CD8-positive, alpha-beta memory T cell (primary cell): ENCODE results near the gene LCN9. TPM values are rescaled to one million over a fixed set of nuclear protein-coding genes. Genes with fewer than 3 reads are reported as not detected.
"Not testable (repeated sequence)": the region's sequence is repeated elsewhere in the genome, so short reads cannot be mapped to it uniquely, and the experiment has no call there.

Source experiments
- CTCF ChIA-PET: fragments of 350-600 bp; sonication (Branson Sonifier 250); formaldehyde crosslinking; loops from one replicate; lab custom pipeline; 2021; ENCODE audit warnings: antibody characterized with exemption; lab: Charles Lee
- POLR2A ChIA-PET: fragments of 350-600 bp; sonication (Branson Sonifier 250); formaldehyde crosslinking; loops from one replicate; lab custom pipeline; 2021; ENCODE audit warnings: antibody characterized with exemption; lab: Charles Lee
- DNase-seq, 5 donors: peaks; one replicate each; pipeline versions ENCODE4 v3.0.0 to v3.0.0-alpha.2; 2020 to 2022; ENCODE audit warnings: mixed read lengths in 1 of 5
- H3K27ac ChIP-seq: one replicate; pipeline ENCODE4 v1.7.0; 2013; ENCODE audit warnings: low read depth, mild to moderate bottlenecking, low read length, moderate library complexity
- H3K27me3 ChIP-seq: 2 replicates; pipeline ENCODE4 v1.7.0; 2013; ENCODE audit warnings: low read length, mild to moderate bottlenecking; ENCODE audit not compliant: insufficient read depth, poor library complexity, severe bottlenecking
- H3K36me3 ChIP-seq: 2 replicates; pipeline ENCODE4 v1.7.0; 2013; ENCODE audit warnings: mild to moderate bottlenecking, low read length, moderate library complexity; ENCODE audit not compliant: insufficient read depth
- H3K4me1 ChIP-seq: 2 replicates; pipeline ENCODE4 v1.7.0; 2013; ENCODE audit warnings: mild to moderate bottlenecking, low read length, moderate library complexity; ENCODE audit not compliant: insufficient read depth
- H3K4me3 ChIP-seq: 2 replicates; pipeline ENCODE4 v1.7.0; 2013; ENCODE audit warnings: mild to moderate bottlenecking, low read length
- H3K9me3 ChIP-seq: 2 replicates; pipeline ENCODE4 v1.7.0; 2013; ENCODE audit warnings: mild to moderate bottlenecking, low read length
- H3K27ac Mint-ChIP-seq, 8 donors: one replicate each; pipeline ENCODE4 v1.8.0; 2020 to 2021; ENCODE audit warnings: mixed read lengths in 8 of 8, mild to moderate bottlenecking in 6 of 8, inconsistent platforms in 3 of 8, moderate library complexity in 3 of 8
- H3K27me3 Mint-ChIP-seq, 2 donors: one replicate each; pipeline ENCODE4 v1.8.0; 2020 to 2021; ENCODE audit warnings: mixed read lengths in 2 of 2, mild to moderate bottlenecking in 1 of 2, moderate library complexity in 1 of 2
- H3K36me3 Mint-ChIP-seq, 3 donors: one replicate each; pipeline ENCODE4 v1.8.0; 2020 to 2021; ENCODE audit warnings: mixed read lengths in 3 of 3, inconsistent platforms in 1 of 3, mild to moderate bottlenecking in 1 of 3
- H3K4me1 Mint-ChIP-seq, 3 donors: one replicate each; pipeline ENCODE4 v1.8.0; 2020 to 2021; ENCODE audit warnings: mixed read lengths in 3 of 3, inconsistent platforms in 1 of 3, mild to moderate bottlenecking in 1 of 3
- H3K4me3 Mint-ChIP-seq, 7 donors: one replicate each; pipeline ENCODE4 v1.8.0; 2020 to 2021; ENCODE audit warnings: mixed read lengths in 7 of 7, mild to moderate bottlenecking in 6 of 7, moderate library complexity in 4 of 7, inconsistent platforms in 2 of 7
- H3K9me3 Mint-ChIP-seq, 5 donors: one replicate each; pipeline ENCODE4 v1.8.0; 2020 to 2022; ENCODE audit warnings: mixed read lengths in 5 of 5, mild to moderate bottlenecking in 3 of 5, moderate library complexity in 2 of 5, inconsistent platforms in 1 of 5
- polyA plus RNA-seq: library from polyadenylated mRNA; unstranded; fragments of 300-500 nt; fragmentation: Illumina TruSeq; gene quantifications from one replicate; pipeline ENCODE4 v1.2.3, GENCODE V29; 2021
- total RNA-seq, 2 experiments: library from RNA; stranded (reverse); gene quantifications; one replicate each; pipeline ENCODE4 v1.2.3, GENCODE V29; 2021

The LCN9 gene
- total and polyA plus RNA-seq, 3 experiments from 2014 or later, result not detected

- peaks cover 5 to 14% of the 10 kb centered on the region in 2 donors for H3K27me3 Mint-ChIP-seq
- Histone ChIP-seq H3K4me3 (no peak overlapping the region), H3K9me3 (no peaks in the 10 kb centered on the region), H3K36me3 (no peaks in the 10 kb centered on the region), H3K4me1 (no peaks in the 10 kb centered on the region), H3K27ac (no peak overlapping the region), H3K27me3 (no peaks in the 10 kb centered on the region)
- CTCF ChIA-PET, result no interaction called here
- no peak overlapping the region for H3K27ac Mint-ChIP-seq
- H3K4me3 Mint-ChIP-seq, result no peak overlapping the region
- POLR2A ChIA-PET, result no interaction called here
- no peaks in the 10 kb centered on the region for H3K9me3 Mint-ChIP-seq
- H3K36me3 Mint-ChIP-seq, result no peaks in the 10 kb centered on the region
- no peaks in the 10 kb centered on the region for H3K4me1 Mint-ChIP-seq
- no peak for DNase-seq
These were observed 45.1 kb upstream of the LCN9 start for GRCh38 chr9:135617991-135618411.

GRCh38 chr9:135618866-135619598 is 44.1 kb upstream of the LCN9 start:
- Histone ChIP-seq H3K9me3 (no peaks in the 10 kb centered on the region), H3K4me1 (no peaks in the 10 kb centered on the region), H3K27ac (no peak overlapping the region), H3K4me3 (no peak overlapping the region), H3K36me3 (no peaks in the 10 kb centered on the region), H3K27me3 (no peaks in the 10 kb centered on the region)
- Mint-ChIP-seq H3K36me3 (no peaks in the 10 kb centered on the region), H3K4me1 (no peaks in the 10 kb centered on the region), H3K27ac (no peak overlapping the region), H3K9me3 (no peaks in the 10 kb centered on the region), H3K27me3 (peaks cover 3 to 12% of the 10 kb centered on the region in 2 donors), H3K4me3 (no peak overlapping the region)
- POLR2A ChIA-PET, result no interaction called here
- CTCF ChIA-PET, result no interaction called here
- no peak for DNase-seq

GRCh38 chr9:135619599-135619886 is 43.6 kb upstream of the LCN9 start:
- POLR2A ChIA-PET, result no interaction called here

GRCh38 chr9:135620558-135620957 is 42.6 kb upstream of the LCN9 start:
- ChIA-PET CTCF (no interaction called here), POLR2A (no interaction called here)
- Mint-ChIP-seq H3K27ac (no peak overlapping the region), H3K36me3 (no peaks in the 10 kb centered on the region), H3K27me3 (peaks cover 3 to 10% of the 10 kb centered on the region in 2 donors), H3K9me3 (no peaks in the 10 kb centered on the region), H3K4me1 (no peaks in the 10 kb centered on the region), H3K4me3 (no peak overlapping the region)
- H3K27me3 ChIP-seq, result no peaks in the 10 kb centered on the region
- H3K4me1 ChIP-seq, result no peaks in the 10 kb centered on the region
- H3K27ac ChIP-seq, result no peak overlapping the region
- no peaks in the 10 kb centered on the region for H3K9me3 ChIP-seq
- no peak overlapping the region for H3K4me3 ChIP-seq
- DNase-seq, result no peak
- H3K36me3 ChIP-seq, result no peaks in the 10 kb centered on the region

More at GRCh38 chr9:135619599-135619886, 43.6 kb upstream of the LCN9 start:
- H3K36me3 ChIP-seq, result no peaks in the 10 kb centered on the region
- no peaks in the 10 kb centered on the region for H3K27me3 ChIP-seq
- Mint-ChIP-seq H3K36me3 (no peaks in the 10 kb centered on the region), H3K4me3 (no peak overlapping the region), H3K27me3 (peaks cover 3 to 12% of the 10 kb centered on the region in 2 donors), H3K4me1 (no peaks in the 10 kb centered on the region), H3K27ac (no peak overlapping the region), H3K9me3 (no peaks in the 10 kb centered on the region)
- CTCF ChIA-PET, result no interaction called here
- no peak overlapping the region for H3K27ac ChIP-seq
- H3K4me3 ChIP-seq, result no peak overlapping the region
- no peak for DNase-seq
- H3K9me3 ChIP-seq, result no peaks in the 10 kb centered on the region
- no peaks in the 10 kb centered on the region for H3K4me1 ChIP-seq

DNA sequence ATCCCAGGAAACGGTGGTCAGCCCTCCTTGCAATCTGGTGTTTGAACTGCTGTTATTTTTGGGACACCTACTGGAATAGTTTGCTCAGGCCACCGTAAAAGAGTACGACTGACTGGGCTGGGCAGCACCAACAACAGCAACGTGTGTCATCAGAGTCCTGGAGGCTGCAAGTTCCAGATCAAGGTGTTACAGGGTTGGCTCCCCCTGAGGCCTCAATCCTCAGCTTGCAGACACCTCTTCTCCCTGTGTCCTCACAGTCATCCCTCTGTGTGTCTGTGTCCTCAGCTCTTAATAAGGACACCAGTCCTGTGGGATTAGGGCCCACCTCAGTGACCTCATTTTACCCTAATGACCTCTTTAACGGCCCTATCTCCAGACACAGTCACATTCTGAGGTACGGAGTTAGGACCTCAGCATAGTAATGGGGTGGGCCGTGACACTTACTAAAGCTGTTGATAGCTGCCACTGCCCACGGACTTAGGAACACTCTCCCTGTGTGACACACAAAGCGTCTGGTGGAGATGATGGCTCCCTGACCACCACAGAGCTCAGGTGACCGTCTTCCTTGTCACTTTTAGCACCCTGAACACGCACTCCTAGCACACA is 40.6 kb upstream of the LCN9 start:
- Histone ChIP-seq H3K4me1 (no peaks in the 10 kb centered on the region), H3K36me3 (no peaks in the 10 kb centered on the region), H3K27me3 (no peaks in the 10 kb centered on the region), H3K27ac (no peak overlapping the region), H3K4me3 (no peak overlapping the region), H3K9me3 (no peaks in the 10 kb centered on the region)
- Mint-ChIP-seq H3K27ac (no peak overlapping the region), H3K9me3 (peaks cover 2 to 14% (median 11%) of the 10 kb centered on the region in 5 donors), H3K27me3 (peaks cover 2 to 11% of the 10 kb centered on the region in 2 donors), H3K36me3 (no peaks in the 10 kb centered on the region), H3K4me1 (no peaks in the 10 kb centered on the region), H3K4me3 (no peak overlapping the region)
- DNase-seq, result no peak
- ChIA-PET CTCF (no interaction called here), POLR2A (no interaction called here)

DNA sequence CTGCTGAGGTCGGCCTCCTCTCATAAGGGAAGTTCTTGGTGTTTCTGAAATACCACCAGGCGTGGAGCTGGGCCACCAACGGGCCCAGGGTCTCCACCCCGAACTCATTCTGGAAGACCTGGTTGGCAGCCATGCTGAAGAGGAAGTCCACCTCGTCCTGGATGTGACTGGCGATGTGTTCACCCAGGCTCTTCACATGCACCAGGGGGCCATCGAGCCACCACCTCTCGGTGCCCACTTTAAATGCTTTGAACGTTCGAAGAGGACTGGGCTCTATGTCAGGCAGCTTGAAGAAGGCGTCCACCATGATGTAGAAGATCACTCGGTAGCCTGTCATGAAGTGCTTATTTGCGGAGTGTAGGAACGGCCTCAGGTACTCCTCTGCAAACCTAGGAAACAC is 38.8 kb upstream of the LCN9 start:
- Mint-ChIP-seq H3K36me3 (no peaks in the 10 kb centered on the region), H3K27ac (no peak overlapping the region), H3K4me3 (no peak overlapping the region), H3K27me3 (peaks cover 2 to 6% of the 10 kb centered on the region in 2 donors), H3K4me1 (no peaks in the 10 kb centered on the region), H3K9me3 (peaks cover 13 to 26% (median 19%) of the 10 kb centered on the region in 5 donors)
- ChIA-PET POLR2A (no interaction called here), CTCF (no interaction called here)
- Histone ChIP-seq H3K27me3 (no peaks in the 10 kb centered on the region), H3K27ac (no peak overlapping the region), H3K36me3 (no peaks in the 10 kb centered on the region), H3K4me1 (no peaks in the 10 kb centered on the region), H3K4me3 (no peak overlapping the region), H3K9me3 (no peaks in the 10 kb centered on the region)
- DNase-seq, result no peak

GRCh38 chr9:135632841-135633240 is 30.3 kb upstream of the LCN9 start:
- Mint-ChIP-seq H3K36me3 (no peaks in the 10 kb centered on the region), H3K27ac (no peak overlapping the region), H3K4me3 (no peak overlapping the region), H3K4me1 (no peaks in the 10 kb centered on the region), H3K9me3 (peaks cover 10 to 16% (median 12%) of the 10 kb centered on the region in 5 donors), H3K27me3 (peaks cover 14 to 33% of the 10 kb centered on the region in 2 donors)
- H3K9me3 ChIP-seq, result no peaks in the 10 kb centered on the region
- ChIA-PET POLR2A (no interaction called here), CTCF (no interaction called here)
- no peak for DNase-seq
- H3K4me1 ChIP-seq, result no peaks in the 10 kb centered on the region
- no peak overlapping the region for H3K4me3 ChIP-seq
- H3K27me3 ChIP-seq, result peaks cover 8% of the 10 kb centered on the region
- H3K27ac ChIP-seq, result no peak overlapping the region
- no peaks in the 10 kb centered on the region for H3K36me3 ChIP-seq

DNA sequence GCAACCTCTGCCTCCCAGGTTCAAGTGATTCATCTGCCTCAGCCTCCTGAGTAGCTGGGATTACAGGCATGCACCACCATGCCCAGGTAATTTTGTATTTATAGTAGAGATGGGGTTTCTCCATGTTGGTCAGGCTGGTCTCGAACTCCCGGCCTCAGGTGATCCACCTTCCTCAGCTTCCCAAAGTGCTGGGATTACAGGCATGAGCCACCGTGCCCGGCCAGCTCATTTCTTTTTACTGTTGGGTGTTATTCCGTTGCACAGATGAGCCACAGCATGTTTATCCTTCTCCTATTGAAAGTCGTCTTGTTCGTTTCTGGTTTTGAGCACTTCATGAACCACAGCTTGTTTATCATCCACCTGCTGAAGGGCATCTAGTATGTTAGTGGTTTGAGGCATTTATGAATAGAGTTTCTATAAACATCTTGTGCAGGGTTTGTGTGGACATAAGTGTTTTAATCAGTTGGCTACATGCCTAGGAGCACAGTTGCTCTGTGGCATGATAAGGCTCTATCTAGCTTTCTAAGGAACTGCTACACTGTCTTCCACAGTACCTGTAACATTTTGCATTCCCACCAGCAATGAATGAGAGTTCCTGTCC is 26.1 kb upstream of the LCN9 start:
- H3K27me3 ChIP-seq, H3K4me3 Mint-ChIP-seq, H3K4me1 ChIP-seq, H3K36me3 ChIP-seq, H3K9me3 ChIP-seq, DNase-seq, CTCF ChIA-PET, H3K27ac ChIP-seq, H3K36me3 Mint-ChIP-seq, H3K9me3 Mint-ChIP-seq, H3K4me1 Mint-ChIP-seq, H3K4me3 ChIP-seq, POLR2A ChIA-PET: not testable (repeated sequence)
- H3K27me3 Mint-ChIP-seq, result peaks cover 17 to 50% of the 10 kb centered on the region in 2 donors
- peak overlapping the region in 1 of 8 donors; percentile 83 for H3K27ac Mint-ChIP-seq
